ENCODE data around the gene BMPR2.

- TF ChIP-seq CTCF (IDR thresholded peaks at IDR 0.05), result no peak
- no peak for TF ChIP-seq POLR2A (IDR thresholded peaks at IDR 0.05)
These were observed 48.3 kb upstream of the BMPR2 start for GRCh38 chr2:202327858-202328257.

Measured in testis (tissue), 2 donors.